ENCODE data around the gene HSPG2.

DNA sequence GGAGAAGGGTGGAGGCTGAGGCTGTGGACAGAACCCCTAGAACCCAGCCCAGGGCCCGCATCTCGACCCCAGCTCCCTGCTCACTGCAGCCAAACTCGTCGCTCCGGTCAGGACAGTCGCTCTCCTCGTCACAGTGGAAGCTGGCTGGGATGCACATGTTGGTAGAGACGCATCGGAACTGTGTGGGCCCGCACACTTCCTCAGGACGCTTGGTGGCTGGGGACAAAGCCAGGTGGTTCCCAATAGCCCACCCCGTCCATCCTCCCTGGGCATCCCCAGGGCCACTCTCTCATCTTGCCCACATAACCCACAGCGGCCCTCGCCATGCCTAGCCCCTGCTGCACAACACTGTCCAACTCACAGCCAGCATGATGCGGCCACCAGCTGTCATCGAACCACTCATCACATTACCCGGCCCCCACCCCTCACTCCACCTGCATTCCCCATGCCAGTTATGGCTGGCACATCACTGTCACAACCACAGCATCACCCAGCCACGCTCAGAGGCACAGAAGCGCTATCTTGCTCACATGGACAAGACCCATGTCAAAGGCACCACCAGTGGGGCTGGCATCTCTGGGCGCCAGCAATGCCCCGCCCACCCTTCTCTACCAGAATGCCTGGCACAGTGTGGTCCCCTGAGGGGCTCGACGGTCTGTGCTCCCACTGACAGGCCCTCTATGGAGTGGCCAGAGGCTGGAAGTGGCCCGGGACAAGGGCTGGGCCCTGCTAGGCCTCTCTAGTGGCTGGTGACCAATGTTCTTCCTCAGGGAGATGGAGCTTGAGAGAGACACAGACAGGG lies 51.7 kb downstream of the HSPG2 start:
- TF ChIP-seq FIP1L1 (IDR thresholded peaks at IDR 0.05; ENCODE audit: borderline replicate concordance, insufficient read depth, low read depth, low read length) (no peak), HNRNPLL (IDR thresholded peaks at IDR 0.05; ENCODE audit: low read depth, low read length, poor library complexity, severe bottlenecking) (no peak), BRF2 (CRISPR knock-in tag; IDR thresholded peaks at IDR 0.05) (no peak), ZNF629 (CRISPR knock-in tag; conservative IDR thresholded peaks at IDR 0.05) (no peak), ZSCAN29 (CRISPR knock-in tag; conservative IDR thresholded peaks at IDR 0.05) (no peak), NR3C1 (CRISPR knock-in tag; IDR thresholded peaks at IDR 0.05) (no peak), PHF5A (CRISPR knock-in tag; IDR thresholded peaks at IDR 0.05; ENCODE audit: low read depth, unreplicated experiment) (no peak)
- TF ChIP-seq, protein P1, sequence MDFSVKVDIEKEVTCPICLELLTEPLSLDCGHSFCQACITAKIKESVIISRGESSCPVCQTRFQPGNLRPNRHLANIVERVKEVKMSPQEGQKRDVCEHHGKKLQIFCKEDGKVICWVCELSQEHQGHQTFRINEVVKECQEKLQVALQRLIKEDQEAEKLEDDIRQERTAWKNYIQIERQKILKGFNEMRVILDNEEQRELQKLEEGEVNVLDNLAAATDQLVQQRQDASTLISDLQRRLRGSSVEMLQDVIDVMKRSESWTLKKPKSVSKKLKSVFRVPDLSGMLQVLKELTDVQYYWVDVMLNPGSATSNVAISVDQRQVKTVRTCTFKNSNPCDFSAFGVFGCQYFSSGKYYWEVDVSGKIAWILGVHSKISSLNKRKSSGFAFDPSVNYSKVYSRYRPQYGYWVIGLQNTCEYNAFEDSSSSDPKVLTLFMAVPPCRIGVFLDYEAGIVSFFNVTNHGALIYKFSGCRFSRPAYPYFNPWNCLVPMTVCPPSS (IDR thresholded peaks at IDR 0.05), result no peak
- TF ChIP-seq, protein P2, sequence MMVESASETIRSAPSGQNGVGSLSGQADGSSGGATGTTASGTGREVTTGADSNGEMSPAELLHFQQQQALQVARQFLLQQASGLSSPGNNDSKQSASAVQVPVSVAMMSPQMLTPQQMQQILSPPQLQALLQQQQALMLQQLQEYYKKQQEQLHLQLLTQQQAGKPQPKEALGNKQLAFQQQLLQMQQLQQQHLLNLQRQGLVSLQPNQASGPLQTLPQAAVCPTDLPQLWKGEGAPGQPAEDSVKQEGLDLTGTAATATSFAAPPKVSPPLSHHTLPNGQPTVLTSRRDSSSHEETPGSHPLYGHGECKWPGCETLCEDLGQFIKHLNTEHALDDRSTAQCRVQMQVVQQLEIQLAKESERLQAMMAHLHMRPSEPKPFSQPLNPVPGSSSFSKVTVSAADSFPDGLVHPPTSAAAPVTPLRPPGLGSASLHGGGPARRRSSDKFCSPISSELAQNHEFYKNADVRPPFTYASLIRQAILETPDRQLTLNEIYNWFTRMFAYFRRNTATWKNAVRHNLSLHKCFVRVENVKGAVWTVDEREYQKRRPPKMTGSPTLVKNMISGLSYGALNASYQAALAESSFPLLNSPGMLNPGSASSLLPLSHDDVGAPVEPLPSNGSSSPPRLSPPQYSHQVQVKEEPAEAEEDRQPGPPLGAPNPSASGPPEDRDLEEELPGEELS (CRISPR knock-in tag; IDR thresholded peaks at IDR 0.05), result no peak
- TF ChIP-seq, protein P3, sequence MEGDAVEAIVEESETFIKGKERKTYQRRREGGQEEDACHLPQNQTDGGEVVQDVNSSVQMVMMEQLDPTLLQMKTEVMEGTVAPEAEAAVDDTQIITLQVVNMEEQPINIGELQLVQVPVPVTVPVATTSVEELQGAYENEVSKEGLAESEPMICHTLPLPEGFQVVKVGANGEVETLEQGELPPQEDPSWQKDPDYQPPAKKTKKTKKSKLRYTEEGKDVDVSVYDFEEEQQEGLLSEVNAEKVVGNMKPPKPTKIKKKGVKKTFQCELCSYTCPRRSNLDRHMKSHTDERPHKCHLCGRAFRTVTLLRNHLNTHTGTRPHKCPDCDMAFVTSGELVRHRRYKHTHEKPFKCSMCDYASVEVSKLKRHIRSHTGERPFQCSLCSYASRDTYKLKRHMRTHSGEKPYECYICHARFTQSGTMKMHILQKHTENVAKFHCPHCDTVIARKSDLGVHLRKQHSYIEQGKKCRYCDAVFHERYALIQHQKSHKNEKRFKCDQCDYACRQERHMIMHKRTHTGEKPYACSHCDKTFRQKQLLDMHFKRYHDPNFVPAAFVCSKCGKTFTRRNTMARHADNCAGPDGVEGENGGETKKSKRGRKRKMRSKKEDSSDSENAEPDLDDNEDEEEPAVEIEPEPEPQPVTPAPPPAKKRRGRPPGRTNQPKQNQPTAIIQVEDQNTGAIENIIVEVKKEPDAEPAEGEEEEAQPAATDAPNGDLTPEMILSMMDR (CRISPR knock-in tag; IDR thresholded peaks at IDR 0.05), result no peak
- TF ChIP-seq, protein P4, sequence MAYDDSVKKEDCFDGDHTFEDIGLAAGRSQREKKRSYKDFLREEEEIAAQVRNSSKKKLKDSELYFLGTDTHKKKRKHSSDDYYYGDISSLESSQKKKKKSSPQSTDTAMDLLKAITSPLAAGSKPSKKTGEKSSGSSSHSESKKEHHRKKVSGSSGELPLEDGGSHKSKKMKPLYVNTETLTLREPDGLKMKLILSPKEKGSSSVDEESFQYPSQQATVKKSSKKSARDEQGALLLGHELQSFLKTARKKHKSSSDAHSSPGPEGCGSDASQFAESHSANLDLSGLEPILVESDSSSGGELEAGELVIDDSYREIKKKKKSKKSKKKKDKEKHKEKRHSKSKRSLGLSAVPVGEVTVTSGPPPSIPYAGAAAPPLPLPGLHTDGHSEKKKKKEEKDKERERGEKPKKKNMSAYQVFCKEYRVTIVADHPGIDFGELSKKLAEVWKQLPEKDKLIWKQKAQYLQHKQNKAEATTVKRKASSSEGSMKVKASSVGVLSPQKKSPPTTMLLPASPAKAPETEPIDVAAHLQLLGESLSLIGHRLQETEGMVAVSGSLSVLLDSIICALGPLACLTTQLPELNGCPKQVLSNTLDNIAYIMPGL (CRISPR knock-in tag; IDR thresholded peaks at IDR 0.05; ENCODE audit: borderline replicate concordance in 1 of 2, low read depth in 1 of 2), result no peak
